HEK293T (cell line): ENCODE measurements around the gene CCDC63.

Source experiments
- CTCF ChIA-PET: fragments of 350-600 bp; formaldehyde crosslinking; extraction: SDS; loops from one replicate; lab custom pipeline; 2021; ENCODE audit warnings: antibody characterized with exemption, inconsistent platforms; lab: Yijun Ruan, JAX
- POLR2A ChIA-PET: fragments of 350-600 bp; formaldehyde crosslinking; extraction: SDS; loops from one replicate; lab custom pipeline; 2020; ENCODE audit warnings: antibody characterized with exemption, inconsistent platforms; lab: Yijun Ruan, JAX
- DNase-seq: peaks from one replicate; pipeline ENCODE4 v3.0.0; 2012; ENCODE audit warnings: mixed read lengths; ENCODE audit errors: extremely low spot score
- ARNT ChIP-seq: fragments of 450-650 bp; IDR thresholded peaks from 2 replicates; pipeline ENCODE4 v1.6.1; 2017; ENCODE audit warnings: mild to moderate bottlenecking
- BHLHE40 ChIP-seq: fragments of 450-650 bp; IDR thresholded peaks from 2 replicates; pipeline ENCODE4 v1.6.1; 2016; ENCODE audit warnings: mild to moderate bottlenecking, moderate library complexity, borderline replicate concordance
- CTBP1 ChIP-seq: fragments of 450-650 bp; IDR thresholded peaks from 2 replicates; pipeline ENCODE4 v1.6.1; 2016; ENCODE audit warnings: borderline replicate concordance
- ELF4 ChIP-seq: fragments of 450-650 bp; IDR thresholded peaks from 2 replicates; pipeline ENCODE4 v1.6.1; 2017; ENCODE audit warnings: antibody characterized with exemption
- FOXA1 ChIP-seq: fragments of 450-650 bp; IDR thresholded peaks from 2 replicates; pipeline ENCODE4 v1.6.1; 2016; ENCODE audit warnings: mild to moderate bottlenecking
- FOXK2 ChIP-seq: fragments of 450-650 bp; IDR thresholded peaks from 2 replicates; pipeline ENCODE4 v1.6.1; 2016; ENCODE audit warnings: mild to moderate bottlenecking
- FOXM1 ChIP-seq: fragments of 450-650 bp; IDR thresholded peaks from 2 replicates; pipeline ENCODE4 v1.6.1; 2017; ENCODE audit warnings: mild to moderate bottlenecking, borderline replicate concordance
- HDGF ChIP-seq: fragments of 450-650 bp; IDR thresholded peaks from 2 replicates; pipeline ENCODE4 v1.6.1; 2017; ENCODE audit warnings: antibody characterized with exemption, borderline replicate concordance
- L3MBTL2 ChIP-seq: fragments of 450-650 bp; conservative IDR thresholded peaks from 2 replicates; pipeline ENCODE4 v1.6.1; 2016; ENCODE audit warnings: mild to moderate bottlenecking
- LEF1 ChIP-seq: fragments of 450-650 bp; IDR thresholded peaks from 2 replicates; pipeline ENCODE4 v1.6.1; 2017; ENCODE audit warnings: mild to moderate bottlenecking, borderline replicate concordance
- NFRKB ChIP-seq: fragments of 450-650 bp; IDR thresholded peaks from 2 replicates; pipeline ENCODE4 v1.6.1; 2016; ENCODE audit warnings: mild to moderate bottlenecking, moderate library complexity
- SP1 ChIP-seq: fragments of 450-650 bp; IDR thresholded peaks from 2 replicates; pipeline ENCODE4 v1.6.1; 2017
- SUZ12 ChIP-seq: fragments of 450-650 bp; IDR thresholded peaks from 2 replicates; pipeline ENCODE4 v1.6.1; 2016; ENCODE audit warnings: mild to moderate bottlenecking
- TARDBP ChIP-seq: fragments of 450-650 bp; IDR thresholded peaks from 2 replicates; pipeline ENCODE4 v1.6.1; 2016
- ZNF384 ChIP-seq: fragments of 450-650 bp; IDR thresholded peaks from 2 replicates; pipeline ENCODE4 v1.6.1; 2016
- TF ChIP-seq, protein P1 (sequence below): fragments of 450-650 bp; IDR thresholded peaks from 2 replicates; pipeline ENCODE4 v1.6.1; 2016

The CCDC63 gene

GRCh38 chr12:110906516-110906915 lies 59.7 kb downstream of the CCDC63 start:
- ChIA-PET POLR2A (no interaction called here), CTCF (interaction anchor here (1.1 kb wide), 1 partner anchor 12 kb away, joined by 3 read pairs; no protein-coding TSS in a partner anchor)
- no peak for TF ChIP-seq TARDBP
- TF ChIP-seq ZNF384, result no peak
- no peak for DNase-seq

DNA sequence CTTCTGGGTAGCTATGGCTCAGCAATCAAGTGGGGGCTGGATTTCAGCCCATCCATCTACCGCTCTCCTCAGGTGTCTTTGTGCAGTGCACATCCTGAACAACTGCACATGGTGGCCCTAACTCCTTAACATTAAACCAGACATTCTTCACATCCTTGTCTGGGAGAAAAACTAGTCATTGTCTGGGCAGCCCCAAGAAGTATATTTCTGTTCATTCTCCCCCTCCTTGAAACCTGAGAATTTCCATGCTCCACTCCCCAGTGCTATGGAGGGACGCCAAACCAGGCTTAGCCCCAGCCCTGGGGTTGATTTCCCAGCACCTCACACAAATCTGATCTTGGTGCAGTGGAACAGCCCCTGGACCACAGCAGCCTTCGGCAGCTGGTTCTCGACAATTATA lies 60.2 kb downstream of the CCDC63 start:
- ChIA-PET POLR2A (no interaction called here), CTCF (interaction anchor here (1.1 kb wide), 1 partner anchor 12 kb away, joined by 3 read pairs; no protein-coding TSS in a partner anchor)
- no peak for TF ChIP-seq ELF4
- no peak for TF ChIP-seq CTBP1
- TF ChIP-seq FOXK2, result no peak
- no peak for TF ChIP-seq TARDBP
- TF ChIP-seq L3MBTL2, result no peak
- no peak for DNase-seq

- DNase-seq, result no peak
- TF ChIP-seq L3MBTL2 (no peak), LEF1 (no peak), FOXA1 (no peak), BHLHE40 (no peak), TARDBP (no peak), HDGF (no peak), ELF4 (no peak), ARNT (no peak), FOXK2 (no peak), SUZ12 (no peak), CTBP1 (no peak)
- CTCF ChIA-PET, result interaction anchor here (0.6 to 1.1 kb wide), 2 partner anchors 13 to 16 kb away, joined by 3 read pairs; no protein-coding TSS in a partner anchor
- POLR2A ChIA-PET, result no interaction called here
These were observed 60.8 kb downstream of the CCDC63 start for GRCh38 chr12:110907583-110907982.

GRCh38 chr12:110908377-110909152 lies 61.8 kb downstream of the CCDC63 start:
- POLR2A ChIA-PET, result no interaction called here
- CTCF ChIA-PET, result interaction anchor here (0.6 kb wide), 1 partner anchor 14 kb away, joined by 3 read pairs; no protein-coding TSS in a partner anchor
- TF ChIP-seq BHLHE40, result no peak
- TF ChIP-seq CTBP1, result no peak
- TF ChIP-seq FOXA1, result no peak
- TF ChIP-seq NFRKB, result no peak
- DNase-seq, result no peak

- DNase-seq, result no peak
- TF ChIP-seq, protein P1, sequence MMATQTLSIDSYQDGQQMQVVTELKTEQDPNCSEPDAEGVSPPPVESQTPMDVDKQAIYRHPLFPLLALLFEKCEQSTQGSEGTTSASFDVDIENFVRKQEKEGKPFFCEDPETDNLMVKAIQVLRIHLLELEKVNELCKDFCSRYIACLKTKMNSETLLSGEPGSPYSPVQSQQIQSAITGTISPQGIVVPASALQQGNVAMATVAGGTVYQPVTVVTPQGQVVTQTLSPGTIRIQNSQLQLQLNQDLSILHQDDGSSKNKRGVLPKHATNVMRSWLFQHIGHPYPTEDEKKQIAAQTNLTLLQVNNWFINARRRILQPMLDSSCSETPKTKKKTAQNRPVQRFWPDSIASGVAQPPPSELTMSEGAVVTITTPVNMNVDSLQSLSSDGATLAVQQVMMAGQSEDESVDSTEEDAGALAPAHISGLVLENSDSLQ, result no peak
- TF ChIP-seq LEF1 (no peak), NFRKB (no peak), SUZ12 (no peak), FOXM1 (no peak), TARDBP (no peak), BHLHE40 (no peak), ARNT (no peak)
- ChIA-PET CTCF (interaction anchor here (0.6 kb wide), 1 partner anchor 24 kb away, joined by 5 read pairs; no protein-coding TSS in a partner anchor), POLR2A (no interaction called here)
These were observed 65.5 kb downstream of the CCDC63 start for GRCh38 chr12:110912263-110912662.

DNA sequence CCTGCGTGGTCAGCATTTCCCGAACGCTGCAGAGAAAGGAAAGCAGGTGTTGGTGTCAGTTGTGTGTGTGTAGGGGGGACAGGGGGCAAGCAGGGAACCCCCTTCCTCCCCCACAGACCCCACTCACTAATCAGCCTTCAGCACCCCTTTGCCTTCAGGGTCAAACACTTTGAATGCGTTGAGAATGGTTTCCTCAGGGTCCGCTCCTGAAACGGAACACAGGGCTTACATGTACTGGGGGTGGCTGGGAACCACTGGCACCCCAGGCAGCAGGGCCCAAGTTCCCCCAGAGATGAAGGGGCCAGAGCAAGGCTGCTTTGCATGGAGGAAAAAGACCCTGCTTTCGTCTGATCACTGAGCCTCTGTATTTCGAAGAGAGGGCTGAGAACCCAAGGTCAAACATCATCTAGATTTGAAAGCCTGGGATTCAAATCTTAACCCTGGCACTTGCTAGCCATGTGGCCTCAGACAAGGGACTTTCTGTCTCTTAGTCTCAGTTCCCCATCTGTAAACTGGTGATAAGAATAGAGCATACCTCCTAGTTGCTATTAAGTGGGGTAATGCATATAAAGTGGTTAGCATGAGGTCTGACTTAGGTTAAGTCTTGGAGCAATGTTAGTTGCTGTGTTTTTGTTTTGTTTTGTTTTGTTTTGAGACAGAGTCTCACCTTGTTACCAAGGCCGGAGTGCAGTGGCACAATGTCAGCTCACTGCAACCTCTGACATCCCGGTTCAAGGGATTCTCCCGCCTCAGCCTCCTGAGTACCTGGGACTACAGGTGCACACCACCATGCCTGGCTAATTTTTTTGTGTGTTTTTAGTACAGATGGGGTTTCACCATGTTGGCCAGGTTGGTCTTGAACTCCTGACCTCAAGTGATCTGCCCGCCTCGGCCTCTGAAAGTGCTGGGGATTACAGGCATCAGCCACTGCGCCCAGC lies 66.6 kb downstream of the CCDC63 start:
- ChIA-PET CTCF (no interaction called here), POLR2A (no interaction called here)
- no peak for DNase-seq
- TF ChIP-seq HDGF (no peak), SUZ12 (no peak), ZNF384 (no peak), FOXM1 (no peak), SP1 (no peak), ARNT (no peak), FOXK2 (no peak), FOXA1 (no peak), CTBP1 (no peak), LEF1 (no peak), ELF4 (no peak), TARDBP (no peak), L3MBTL2 (no peak), BHLHE40 (no peak), NFRKB (no peak)
- TF ChIP-seq, protein P1, result no peak
